HTERT RPE-1 (cell line): ENCODE measurements around the gene GLRX2.
"Not testable (repeated sequence)": the region's sequence is repeated elsewhere in the genome, so short reads cannot be mapped to it uniquely, and the experiment has no call there.

Source experiments
- in situ Hi-C: fragments of 300-500 bp; cut with MboI; formaldehyde crosslinking; loops from 4 replicates; pipeline ENCODE4 v1.14.3; 2020; ENCODE audit warnings: low sequenced_read_pairs

GLRX2 gene

DNA sequence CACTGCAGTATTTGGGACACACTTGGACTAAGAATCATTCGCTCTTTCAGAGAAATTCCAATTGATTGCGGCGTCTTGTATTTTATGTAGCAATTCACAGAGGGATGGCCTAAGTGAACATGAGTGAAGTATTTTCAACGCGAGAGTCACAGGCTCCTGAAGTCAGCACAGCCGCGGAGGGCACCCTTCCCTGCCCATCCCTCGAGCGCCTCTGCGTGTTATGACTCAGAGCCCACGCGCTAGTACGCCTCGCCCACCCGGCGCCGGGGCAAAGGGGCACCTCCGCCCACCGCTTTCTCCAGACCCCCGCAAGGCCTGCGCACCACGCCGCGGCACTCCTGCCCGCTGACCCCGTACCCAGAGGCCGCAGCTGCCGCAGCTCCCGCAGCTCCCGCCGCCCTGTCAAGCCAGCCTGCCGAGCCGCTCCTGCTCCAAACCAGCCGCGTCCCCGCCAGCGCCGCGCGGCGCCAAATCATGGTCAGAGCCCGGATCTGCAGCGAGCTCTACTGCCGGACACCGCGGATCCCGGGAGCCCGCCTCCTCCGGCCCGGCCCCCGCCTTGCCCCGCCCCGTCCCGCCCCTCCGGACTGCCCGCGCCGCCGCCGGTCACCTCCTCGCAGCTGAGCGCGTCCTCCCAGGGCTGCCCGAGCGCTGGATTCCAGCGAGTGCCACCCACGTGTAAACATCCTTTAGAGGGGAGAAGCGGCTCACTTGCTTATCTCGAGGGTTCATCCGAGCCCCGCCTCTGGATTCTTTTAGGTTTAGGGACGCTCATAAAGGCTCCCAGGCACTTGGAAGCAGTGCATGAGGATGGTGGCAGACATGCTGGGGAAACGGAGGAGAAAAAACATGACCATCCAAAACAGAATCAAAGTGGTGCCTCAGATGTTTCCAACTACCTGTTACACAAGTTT lies at the start of gene GLRX2:
Gene GLRX2 (minus strand): TSS at position 508 of the 914 bp plus-strand sequence. CDS start 32 bp downstream, at position 476.
- in situ Hi-C loops, result no loop called here

DNA sequence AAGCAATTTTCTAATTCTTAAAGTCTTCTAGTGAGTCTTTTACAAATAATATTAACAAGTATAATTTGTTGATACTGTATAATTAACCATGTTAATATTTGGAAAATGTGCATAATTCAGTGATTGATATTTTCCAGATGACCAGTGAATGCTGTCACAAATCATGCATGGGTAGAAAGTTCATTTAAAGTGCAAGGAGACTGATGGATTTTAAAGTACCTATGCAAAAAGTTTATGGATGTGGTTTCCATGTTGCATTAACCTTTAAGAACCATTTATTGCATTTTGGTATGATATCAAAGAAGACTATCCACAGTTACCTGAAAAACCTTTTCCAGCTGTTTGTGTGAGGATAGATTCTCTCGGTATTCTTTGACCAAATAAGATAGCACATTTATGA lies 39.8 kb upstream of the GLRX2 start:
- in situ Hi-C loops, result no loop called here

DNA sequence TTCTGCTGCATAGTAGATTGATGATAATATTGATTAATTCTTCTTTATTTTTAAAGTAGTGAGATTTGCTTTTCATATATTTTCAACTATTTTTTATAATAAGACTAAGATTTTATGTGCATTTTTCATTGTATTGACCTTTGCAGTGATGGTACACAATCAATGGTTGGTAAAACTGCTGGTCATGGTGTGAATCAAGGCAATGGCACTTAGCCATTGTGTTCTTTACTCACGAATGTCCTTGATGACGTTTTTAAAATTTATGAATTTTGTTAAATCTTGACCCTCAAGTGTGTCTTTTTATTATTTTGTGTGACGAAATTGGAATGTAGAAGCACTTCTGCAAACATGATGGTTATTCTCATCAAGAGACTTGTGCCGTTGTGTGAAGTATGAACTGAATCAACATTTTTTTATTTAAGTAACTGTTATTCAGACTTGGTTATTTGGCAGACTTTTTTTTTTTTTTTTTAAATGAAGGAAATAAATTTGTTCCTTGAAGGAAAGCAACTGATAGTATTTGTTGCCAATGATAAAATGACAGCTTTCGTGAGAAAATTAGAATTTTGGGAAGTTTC lies 39.2 kb upstream of the GLRX2 start:
- in situ Hi-C loops, result no loop called here

GRCh38 chr1:193143285-193143684 lies 38.1 kb upstream of the GLRX2 start:
- in situ Hi-C loops, result no loop called here

GRCh38 chr1:193142409-193142808 lies 37.2 kb upstream of the GLRX2 start:
- in situ Hi-C loops, result no loop called here

DNA sequence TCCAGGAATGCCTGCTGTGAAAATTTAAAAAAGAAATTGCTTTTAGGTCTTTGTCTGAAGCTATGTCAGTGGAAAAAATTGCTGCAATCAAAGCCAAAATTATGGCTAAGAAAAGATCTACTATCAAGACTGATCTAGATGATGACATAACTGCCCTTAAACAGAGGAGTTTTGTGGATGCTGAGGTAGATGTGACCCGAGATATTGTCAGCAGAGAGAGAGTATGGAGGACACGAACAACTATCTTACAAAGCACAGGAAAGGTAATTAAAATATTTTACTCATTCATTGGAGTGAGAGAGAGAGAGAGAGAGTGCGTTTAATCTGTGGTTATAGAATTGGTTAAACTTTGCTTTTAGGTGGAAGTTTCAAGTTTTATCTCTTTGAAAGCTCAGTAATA lies 36.6 kb upstream of the GLRX2 start:
- in situ Hi-C loops, result no loop called here

DNA sequence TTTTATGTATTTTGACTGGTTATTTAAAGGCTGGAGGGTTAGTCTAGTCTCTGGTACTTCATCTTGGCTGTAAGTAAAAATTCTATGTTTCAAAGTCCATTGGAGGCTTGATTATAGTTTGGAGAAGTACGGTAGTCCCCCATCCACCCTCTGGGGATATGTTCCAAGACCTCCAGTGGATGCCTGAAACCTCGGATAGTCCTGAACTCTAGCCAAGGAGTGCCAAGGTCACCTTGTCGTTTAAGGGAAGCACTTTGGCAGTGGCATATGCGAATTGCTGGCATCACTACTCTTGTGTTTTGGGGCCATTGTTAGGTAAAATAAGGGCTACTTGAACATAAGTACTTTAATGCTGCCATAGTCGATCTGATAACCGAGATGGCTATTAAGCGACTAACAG lies 35.0 kb upstream of the GLRX2 start:
- in situ Hi-C loops, result no loop called here

DNA sequence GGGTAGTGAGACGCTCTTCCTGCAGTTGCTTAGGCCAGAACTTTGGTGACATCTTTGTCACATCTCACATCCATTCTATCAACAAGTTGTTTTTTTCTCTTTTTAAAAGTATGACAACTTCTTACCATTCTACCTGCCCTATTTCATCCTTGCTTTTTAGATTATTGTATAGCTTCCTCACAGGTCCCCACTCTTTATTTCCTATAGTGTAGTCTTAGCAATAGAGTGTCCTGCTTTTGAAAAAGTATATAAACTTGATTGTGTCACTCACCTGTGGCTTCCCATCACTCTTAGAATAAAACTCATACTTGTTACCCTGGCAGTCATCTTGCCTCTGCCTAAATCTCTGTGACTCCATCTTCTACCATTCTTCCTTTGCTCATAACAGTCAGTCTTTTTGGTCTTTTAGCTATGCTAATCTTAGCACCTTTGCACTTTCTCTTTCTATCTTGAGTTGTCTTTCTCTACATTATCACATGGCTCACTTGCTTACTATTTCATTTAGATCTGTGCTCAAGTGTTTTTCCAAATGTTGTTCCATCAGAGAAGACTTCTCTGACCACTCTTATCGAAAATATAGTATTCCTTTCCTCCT lies 26.1 kb upstream of the GLRX2 start:
- in situ Hi-C loops, result no loop called here

DNA sequence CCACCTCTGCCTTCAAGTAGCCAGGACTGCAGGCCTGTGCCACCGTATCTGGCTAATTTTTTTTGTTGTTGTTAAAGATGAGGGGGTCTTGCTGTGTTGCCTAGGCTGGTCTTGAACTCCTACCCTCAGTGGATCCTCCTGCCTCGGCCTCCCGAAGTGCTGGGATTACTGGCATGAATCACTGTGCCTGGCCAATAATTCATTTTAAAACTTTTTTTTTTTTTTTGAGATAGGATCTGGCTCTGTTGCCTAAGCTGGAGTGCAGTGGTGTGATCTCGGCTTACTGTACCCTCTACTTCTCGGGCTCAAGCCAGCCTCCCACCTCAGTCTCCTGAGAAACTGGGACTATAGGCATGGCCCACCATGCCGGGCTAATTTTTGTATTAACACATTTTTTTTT lies 20.2 kb upstream of the GLRX2 start:
- in situ Hi-C loops, result no loop called here

DNA sequence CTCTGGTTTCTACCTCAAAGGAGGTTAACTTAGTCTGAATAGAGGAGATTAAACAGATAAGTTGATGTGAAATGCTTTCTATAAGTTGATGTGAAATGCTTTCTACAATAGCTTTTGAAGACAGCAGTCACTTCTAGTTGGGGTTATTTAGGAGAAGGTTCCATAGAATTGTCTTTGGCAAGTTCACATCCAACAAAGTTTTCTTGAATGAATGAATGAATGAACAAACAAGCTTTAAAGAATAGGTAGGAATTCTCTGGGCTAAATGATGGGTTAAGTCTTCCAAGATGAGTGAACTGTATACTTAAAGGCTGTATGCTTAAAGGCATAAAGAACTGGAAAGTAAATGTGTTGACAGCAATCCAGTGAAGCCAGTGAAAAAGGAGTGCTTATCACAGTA lies 18.5 kb upstream of the GLRX2 start:
- in situ Hi-C loops, result no loop called here

DNA sequence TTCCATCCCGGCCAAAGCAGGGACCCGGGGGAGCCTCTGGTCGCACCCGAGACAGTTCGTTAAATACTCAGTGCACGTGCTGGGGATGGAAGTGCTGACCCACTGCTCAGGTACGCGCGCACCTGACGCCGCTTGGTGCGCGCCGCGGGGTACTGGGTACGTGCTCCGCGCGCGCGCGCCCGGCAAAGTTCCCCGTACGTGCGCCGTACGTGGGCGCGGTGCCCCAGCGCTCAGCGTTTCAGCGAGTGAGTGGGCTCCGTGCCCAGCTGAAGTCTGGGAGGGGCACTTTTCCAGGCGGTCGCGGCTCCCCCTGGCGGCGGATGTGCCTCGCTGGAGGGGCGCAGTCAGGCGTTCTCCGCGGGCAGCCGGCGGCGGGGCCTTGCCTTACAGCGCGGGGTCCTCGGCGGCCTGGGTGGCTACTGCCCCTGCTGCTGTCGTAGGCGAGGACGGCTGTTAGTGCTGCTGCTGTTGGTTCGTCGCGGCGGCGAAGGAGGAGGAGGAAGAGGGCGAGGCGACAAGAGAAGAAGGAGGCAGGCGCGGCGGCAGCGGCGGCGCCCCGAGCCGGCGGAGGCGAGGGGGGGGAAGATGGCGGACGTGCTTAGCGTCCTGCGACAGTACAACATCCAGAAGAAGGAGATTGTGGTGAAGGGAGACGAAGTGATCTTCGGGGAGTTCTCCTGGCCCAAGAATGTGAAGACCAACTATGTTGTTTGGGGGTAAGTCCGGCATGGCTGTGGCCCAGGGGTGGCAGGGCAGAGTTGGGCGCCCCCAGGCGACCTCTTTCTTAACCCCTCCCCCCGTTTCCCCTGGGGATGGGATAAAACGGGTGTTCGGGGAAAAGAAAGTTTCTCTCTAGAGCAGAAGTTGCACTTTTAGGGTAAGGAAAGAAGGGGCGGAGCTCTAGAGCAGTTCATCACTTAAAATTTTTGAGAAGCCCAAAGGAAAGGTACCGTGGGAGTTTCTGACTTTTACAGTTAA lies 16.7 kb upstream of the GLRX2 start, which contains the start of gene CDC73:
Gene CDC73 (plus strand): TSS at position 416 of the 978 bp plus-strand sequence. CDS start 170 bp downstream, at position 586.
- in situ Hi-C loops, result no loop called here

DNA sequence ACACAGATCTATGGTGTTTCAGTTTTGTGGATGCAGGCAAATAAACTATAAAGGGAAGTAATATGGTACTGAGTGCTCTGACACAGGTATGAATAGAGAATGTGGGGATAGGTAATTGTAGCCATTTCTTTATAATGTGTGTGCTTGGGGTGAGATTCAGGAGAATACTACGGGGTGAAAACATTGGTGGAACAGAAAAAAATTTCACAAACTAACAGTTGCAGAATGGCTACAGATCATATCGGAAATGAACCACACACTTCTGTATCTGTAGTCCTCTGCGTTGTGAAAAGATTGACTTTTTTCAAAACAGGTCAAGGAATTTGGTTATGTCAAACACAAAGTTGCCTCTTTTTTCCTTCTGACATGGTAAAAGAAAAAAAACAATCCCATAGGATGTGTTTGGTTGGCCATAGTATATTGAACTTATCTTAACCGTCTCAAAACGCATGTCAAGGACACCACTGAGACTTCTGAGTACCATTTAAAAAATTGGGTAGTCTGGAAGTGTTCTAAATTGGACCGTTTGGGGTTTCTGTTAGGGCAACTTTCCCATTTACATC lies 15.5 kb upstream of the GLRX2 start:
- in situ Hi-C loops, result no loop called here

GRCh38 chr1:193118803-193119730 lies 13.9 kb upstream of the GLRX2 start:
- in situ Hi-C loops, result no loop called here

DNA sequence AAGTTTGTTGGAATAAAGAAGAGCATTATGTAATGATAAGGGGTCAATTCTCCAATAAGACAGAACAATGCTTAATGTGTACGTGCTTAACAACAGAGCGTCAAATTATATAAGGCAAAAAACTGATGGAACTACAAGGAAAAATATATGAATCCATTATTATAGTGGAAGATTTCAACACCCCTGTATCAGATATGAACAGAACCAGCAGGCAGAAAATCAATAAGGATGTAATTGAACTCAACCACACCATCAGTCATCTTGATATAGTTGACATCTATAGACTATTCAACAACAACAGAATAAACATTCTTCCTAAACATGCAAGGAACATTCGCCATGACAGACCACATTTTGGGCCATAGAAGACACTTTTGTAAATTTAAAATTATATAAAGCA lies 13.0 kb upstream of the GLRX2 start:
- in situ Hi-C loops, result no loop called here

DNA sequence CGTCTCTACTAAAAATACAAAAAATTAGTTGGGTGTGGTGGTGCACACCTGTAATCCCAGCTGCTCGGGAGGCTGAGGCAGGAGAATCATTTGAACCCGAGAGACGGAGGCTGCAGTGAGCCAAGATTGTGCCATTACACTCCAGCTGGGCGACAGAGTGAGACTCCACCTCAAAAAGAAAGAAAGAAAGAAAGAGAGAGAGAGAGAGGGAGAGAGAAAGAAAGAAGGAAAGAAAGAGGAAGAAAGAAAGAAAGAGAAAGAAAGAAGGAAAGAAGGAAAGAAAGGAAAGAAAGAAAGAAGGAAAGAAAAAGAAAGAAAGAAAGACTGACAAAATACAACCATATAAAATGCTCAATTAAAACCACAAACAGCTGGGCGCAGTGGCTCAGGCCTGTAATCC lies 12.0 kb upstream of the GLRX2 start:
- in situ Hi-C loops, result not testable (repeated sequence)

GRCh38 chr1:193115629-193116227 lies 10.5 kb upstream of the GLRX2 start:
- in situ Hi-C loops, result no loop called here

DNA sequence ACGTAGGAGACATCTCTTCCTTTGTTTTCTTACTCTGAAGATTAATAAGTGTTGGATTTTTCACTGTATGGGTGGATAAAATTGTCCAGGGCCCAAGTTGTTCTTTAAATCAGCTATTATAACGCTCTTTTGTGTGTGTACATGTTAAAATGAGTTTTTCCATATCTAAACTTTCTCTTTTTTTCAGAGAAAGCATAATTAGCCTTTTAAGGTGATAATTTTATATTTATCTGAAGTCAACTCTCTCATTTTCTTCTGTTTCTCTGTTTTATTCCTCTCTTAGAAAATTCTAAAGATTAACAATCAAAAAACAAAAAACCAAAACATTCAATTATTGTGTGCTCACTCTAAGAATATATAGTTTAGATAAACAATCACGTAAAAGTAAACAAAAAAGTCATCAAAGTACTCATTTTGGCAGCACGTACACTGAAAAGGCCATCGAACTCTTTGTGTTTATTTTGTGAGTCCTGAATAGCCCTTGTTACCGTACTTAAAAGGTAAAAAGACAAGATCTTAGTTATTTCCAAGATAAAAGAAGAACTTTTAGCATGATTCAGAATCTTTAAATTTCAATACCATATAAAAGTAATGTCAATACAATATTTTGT lies 9.4 kb upstream of the GLRX2 start:
- in situ Hi-C loops, result no loop called here

GRCh38 chr1:193113992-193114332 lies 8.7 kb upstream of the GLRX2 start:
- in situ Hi-C loops, result no loop called here
